Adrenal gland (tissue), 5 donors: ENCODE measurements around the gene EVPLL.

ENCODE experiments used
- CTCF ChIP-seq, 6 experiments: fragments of 450-650 bp in 4 of 6; fragments of 200-600 bp in 2 of 6; sonication (generic) in 1 of 6; IDR thresholded peaks; 1 replicate in 5 of 6; 2 replicates in 1 of 6; pipeline versions ENCODE4 v1.5.1 to v1.8.0; 2016 to 2021; ENCODE audit warnings: antibody characterized with exemption in 6 of 6, mild to moderate bottlenecking in 2 of 6, moderate library complexity in 1 of 6
- POLR2A ChIP-seq, 2 donors: fragments of 450-650 bp; IDR thresholded peaks; one replicate each; pipeline ENCODE4 v1.6.1; 2017; ENCODE audit warnings: antibody characterized with exemption in 2 of 2, mild to moderate bottlenecking in 2 of 2, moderate library complexity in 1 of 2
- donor health status: DM: no; HTN: no; CAD: no.

GRCh38 chr17:18339933-18340332 is 37.6 kb upstream of the EVPLL start:
- TF ChIP-seq CTCF (IDR thresholded peaks at IDR 0.05) (no peak), POLR2A (IDR thresholded peaks at IDR 0.05) (no peak)
